HG02798 (cell line): ENCODE results near the gene GAPDH.
"Not testable (repeated sequence)": the region's sequence is repeated elsewhere in the genome, so short reads cannot be mapped to it uniquely, and the experiment has no call there.

Experiments used
- ATAC-seq: cut with Tn5 transposase; IDR thresholded peaks from one replicate; pipeline ENCODE4 v1.9.1; 2021; ENCODE audit warnings: mild to moderate bottlenecking; ENCODE audit not compliant: unreplicated experiment, poor library complexity

The GAPDH gene

DNA sequence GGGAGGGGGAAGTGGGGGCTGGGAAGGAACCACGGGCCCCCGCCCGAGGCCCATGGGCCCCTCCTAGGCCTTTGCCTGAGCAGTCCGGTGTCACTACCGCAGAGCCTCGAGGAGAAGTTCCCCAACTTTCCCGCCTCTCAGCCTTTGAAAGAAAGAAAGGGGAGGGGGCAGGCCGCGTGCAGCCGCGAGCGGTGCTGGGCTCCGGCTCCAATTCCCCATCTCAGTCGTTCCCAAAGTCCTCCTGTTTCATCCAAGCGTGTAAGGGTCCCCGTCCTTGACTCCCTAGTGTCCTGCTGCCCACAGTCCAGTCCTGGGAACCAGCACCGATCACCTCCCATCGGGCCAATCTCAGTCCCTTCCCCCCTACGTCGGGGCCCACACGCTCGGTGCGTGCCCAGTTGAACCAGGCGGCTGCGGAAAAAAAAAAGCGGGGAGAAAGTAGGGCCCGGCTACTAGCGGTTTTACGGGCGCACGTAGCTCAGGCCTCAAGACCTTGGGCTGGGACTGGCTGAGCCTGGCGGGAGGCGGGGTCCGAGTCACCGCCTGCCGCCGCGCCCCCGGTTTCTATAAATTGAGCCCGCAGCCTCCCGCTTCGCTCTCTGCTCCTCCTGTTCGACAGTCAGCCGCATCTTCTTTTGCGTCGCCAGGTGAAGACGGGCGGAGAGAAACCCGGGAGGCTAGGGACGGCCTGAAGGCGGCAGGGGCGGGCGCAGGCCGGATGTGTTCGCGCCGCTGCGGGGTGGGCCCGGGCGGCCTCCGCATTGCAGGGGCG lies at the start of gene GAPDH:
Gene GAPDH, plus strand, starts transcription at position 595 of the 772 bp plus-strand sequence. CDS start 316 bp downstream, outside the sequence.
- peak; percentile 66 for ATAC-seq

DNA sequence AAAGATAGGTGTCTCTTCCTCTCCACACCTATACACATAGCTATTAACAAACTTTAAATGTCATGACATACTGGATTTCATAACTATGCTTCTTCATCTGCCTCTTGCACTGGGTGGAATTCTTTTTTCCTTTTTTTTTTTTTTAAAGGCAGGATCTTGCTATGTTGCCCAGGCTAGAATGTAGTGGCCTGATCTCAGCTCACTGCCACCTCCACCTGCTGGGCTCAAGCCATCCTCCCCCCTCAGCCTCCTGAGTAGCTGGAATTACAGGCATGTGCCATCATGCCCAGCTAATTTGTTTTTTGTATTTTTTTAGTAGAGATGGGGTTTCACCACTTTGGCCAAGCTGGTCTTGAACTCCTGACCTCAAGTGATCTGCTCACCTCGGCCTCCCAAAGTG lies 46.1 kb upstream of the GAPDH start:
- no peak for ATAC-seq

DNA sequence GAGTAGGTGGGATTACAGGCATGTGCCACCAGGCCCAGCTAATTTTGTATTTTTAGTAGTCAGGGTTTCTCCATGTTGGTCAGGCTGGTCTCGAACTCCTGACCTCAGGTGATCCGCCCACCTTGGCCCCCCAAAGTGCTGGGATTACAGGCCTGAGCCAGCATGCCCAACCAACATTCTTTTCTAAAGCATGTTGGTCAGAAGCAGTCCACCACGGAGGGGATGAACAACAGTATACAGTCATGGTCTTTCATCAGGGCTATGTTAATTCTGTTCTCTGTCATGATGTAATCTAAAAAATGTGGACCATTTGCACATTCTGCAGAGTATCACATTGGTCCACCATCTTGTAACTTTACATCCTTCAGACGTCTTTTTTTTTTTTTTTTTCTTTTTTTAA lies 44.9 kb upstream of the GAPDH start:
- ATAC-seq: no peak

DNA sequence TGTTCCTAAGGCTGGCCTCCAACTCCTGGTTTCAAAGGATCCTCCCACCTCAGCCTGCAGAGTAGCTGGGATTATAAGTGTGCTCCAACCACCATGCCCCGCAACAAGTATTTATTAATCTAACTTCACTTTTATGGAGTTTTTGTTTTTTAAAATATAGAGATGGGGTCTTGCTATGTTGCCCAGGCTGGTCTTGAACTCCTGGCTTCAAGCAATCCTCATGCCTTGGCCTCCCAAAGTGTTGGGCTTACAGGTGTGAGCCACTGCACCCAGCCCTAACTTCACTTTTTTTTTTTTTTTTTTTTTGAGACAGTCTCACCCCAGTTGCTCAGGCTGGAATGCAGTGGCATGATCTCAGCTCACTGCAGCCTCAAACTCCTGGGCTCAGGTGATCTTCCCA lies 43.6 kb upstream of the GAPDH start:
- not testable (repeated sequence) for ATAC-seq

DNA sequence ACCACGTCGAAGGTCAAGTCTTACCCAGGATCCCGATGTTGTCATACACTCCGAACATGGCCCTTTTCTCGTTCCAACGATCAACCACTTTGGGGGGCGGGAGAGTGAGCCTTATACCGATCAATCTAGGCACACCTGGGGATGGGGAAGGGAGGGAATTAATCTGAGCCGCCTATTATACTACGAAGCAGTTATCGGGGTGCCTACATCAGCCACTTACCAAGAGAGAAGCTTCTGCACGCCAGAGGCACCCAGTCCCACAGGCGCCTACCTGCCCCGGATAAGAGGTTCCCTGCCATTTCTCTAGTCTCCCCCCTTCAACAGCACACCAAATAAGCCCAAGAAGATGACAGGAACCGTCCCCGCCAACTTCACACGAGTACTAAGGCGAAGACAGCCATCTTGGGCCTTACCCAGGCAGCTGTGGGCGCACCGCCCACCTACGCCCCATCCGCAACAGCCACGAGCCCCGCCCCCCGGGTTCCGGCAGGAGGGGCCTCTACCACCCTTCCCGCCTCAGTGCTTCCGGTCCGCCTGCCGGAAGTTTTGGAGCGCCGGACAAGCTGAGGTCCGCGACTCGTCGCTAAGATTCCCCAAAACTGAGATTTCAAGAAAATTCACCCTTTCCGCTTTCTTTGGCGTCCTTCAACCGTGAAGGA lies 41.4 kb upstream of the GAPDH start, which contains the start of gene MRPL51:
Gene MRPL51, minus strand, starts transcription at position 425 of the 659 bp plus-strand sequence. Its CDS starts 126 bp downstream, at position 299.
- ATAC-seq: peak; percentile 73

DNA sequence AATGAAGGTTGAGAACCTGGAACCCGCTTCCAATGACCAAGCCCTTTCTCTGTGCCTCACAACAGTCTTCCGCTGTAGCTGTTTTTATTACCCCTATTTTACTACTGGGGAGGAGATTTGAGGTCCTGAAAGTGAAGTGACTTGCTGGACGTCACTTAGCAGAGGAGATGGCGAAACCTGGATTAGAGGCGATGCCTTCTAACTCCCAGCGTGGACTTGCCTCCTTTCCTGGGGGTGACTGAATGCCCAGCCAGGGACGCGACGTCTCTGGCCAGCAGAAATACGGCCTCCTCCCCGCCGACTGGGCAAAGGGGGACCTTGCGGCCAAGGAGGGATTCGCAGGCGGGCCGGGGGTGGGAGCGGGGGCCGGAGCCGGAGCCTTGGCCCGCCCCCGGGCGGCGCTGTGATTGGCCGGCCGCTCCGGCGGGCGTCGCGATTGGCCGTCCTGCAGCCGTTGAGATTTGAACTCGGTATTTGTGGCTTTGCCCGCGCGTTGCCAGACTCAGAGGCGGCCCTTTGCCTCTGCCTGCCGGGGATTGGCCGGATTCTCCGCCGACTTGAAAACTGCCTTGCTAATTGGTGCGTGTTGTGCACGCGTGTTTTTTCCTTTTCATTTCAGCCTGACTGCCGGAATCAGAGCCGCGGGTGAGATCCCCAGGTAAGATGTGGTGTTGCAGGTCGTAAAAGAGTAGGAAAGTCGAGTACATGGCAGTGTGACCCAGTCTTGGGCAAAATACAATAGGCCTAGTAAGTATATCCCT lies 40.6 kb upstream of the GAPDH start, which contains the start of gene NCAPD2:
Gene NCAPD2, plus strand, starts transcription at position 606 of the 761 bp plus-strand sequence. CDS start 997 bp downstream, outside the sequence.
- peak; percentile 93 for ATAC-seq

DNA sequence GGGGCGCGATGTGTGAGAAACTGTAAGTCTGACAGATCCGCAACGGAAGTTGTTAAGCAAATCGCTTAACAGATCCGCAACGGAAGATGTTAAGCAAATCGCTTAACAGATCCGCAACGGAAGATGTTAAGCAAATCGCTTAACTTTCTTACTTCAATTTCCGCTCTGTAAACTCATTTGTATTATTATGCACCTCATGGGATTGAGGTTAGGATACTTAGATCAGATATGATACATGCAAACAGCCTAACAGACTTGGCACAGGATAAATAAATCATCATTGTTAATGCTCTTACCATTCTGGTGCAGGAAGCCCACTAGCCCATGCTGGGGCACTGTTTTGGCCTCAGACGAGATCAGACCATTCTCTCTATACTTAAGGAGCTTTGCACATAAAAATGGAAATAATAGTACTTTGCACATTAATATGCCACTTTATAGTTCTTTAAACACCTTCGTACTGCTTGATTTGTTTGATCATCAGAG lies 40.0 kb upstream of the GAPDH start:
- no peak for ATAC-seq

DNA sequence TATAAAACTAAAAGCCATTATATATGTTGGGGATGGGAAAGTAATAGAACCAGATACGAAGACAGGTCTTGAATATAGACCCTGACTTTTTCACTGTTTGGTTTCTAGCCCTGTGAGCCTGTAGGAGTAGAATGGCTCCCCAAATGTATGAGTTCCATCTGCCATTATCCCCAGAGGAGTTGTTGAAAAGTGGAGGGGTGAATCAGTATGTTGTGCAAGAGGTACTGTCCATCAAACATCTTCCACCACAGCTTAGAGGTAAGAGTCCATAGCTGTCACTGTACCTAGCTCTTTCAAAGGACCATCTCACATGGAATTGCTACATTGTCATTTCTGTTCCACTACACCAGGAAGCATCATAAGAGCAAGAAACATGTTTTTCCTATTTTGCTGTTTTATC lies 39.3 kb upstream of the GAPDH start:
- no peak for ATAC-seq

DNA sequence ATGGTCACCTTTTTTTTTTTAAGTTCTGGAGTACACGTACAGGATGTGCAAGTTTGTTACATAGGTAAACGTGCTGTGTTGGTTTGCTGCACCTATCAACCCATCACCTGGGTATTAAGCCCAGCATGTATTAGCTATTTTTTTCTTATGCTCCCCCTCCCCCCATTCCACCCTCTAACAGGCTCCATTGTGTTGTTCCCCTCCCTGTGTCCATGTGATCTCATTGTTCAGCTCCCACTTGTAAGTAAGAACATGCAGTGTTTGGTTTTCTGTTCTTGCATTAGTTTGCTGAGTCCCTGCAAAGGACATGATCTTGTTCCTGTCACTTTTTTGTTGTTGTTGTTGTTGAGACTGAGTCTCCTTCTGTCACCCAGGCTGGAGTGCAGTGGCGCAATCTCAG lies 37.0 kb upstream of the GAPDH start:
- ATAC-seq: not testable (repeated sequence)

DNA sequence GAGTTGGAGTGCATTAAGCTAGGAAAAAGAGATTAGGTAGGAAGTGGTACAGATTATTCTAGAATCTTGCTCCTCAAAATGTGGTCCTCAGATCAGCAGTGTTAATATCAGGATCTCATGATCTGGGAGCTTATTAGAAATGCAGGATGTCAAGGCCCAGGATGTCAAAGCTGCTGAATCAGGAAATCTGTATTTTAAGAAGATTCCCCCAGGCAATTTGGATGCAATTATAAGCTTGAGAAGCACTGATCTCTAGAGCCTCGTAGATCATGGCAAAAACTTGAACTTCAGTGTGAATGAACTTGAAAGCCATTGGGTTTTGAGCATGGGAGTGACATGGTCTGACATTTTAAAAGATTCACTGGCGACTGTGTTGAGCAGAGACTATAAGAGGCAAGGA lies 33.9 kb upstream of the GAPDH start:
- no peak for ATAC-seq

DNA sequence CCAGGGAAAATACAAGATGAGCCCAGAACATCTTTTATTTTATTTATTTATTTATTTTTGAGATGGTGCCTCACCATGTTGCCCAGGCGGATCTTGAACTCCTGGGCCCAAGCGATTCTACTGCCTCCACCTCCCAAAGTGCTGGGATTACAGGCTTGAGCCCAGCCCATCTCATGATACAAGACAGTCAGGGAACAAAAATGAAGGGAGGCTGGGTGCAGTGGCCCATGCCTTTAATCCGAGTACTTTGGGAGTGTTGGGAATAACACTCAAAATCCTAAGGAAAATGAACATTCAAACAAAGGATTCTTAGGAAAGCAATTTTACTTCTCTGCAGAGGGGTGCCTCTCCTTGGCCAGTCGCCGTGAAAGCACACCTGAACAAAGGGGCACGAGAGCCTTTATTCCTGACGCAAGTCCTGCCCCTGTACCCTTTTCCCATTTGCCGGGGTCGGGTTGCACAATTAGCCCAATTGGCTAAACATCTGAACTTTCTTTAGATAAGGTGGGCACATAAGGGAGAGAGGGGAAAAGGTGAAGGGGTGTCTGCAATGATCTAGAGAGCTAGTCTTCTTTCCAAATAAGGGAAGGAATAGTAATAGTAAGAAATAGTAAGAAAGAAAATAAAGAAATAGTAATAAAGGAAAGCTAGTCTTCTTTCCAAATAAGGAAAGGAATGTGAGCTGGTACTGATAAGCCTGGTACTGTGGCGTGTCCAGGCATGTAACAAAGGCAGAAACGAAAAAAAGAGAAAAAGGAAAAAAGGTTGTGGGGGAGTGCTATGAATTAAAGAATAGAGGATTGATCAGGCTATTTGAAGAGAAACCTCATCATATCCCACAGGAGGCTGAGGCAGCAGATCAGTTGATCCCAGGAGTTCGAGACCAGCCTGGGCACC lies 27.0 kb upstream of the GAPDH start:
- no peak for ATAC-seq

DNA sequence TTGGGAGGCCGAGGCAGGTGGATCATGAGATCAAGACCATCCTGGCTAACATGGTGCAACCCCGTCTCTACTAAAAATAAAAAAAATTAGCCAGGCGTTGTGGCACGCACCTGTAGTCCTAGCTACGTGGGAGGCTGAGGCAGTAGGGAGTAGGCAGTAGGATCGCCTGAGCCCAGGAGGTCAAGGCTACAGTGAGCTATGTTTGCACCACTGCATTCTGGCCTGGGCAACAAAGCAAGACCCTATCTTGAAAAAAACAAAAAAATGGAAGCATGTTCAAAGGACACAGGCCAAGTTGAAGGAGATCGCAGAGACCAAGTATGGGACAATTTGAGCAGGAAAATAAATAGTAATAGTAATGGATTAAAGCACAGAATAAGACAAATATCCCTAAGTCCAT lies 26.2 kb upstream of the GAPDH start:
- no peak for ATAC-seq

DNA sequence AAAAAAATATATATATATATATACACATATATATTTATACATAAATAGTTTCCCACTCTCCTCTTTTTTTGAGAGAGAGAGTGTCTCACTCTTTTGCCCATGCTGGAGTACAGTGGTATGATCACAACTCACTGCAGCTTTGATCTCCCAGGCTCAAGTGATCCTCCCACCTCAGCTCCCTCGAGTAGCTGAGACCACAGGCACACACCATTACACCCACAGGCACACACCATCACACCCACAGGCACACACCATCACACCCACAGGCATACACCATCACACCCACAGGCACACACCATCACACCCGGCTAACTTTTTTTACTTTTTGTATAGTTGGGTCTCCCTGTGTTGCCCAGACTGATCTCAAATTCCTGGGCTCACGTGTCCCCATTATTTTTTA lies 14.1 kb upstream of the GAPDH start:
- ATAC-seq: no peak

DNA sequence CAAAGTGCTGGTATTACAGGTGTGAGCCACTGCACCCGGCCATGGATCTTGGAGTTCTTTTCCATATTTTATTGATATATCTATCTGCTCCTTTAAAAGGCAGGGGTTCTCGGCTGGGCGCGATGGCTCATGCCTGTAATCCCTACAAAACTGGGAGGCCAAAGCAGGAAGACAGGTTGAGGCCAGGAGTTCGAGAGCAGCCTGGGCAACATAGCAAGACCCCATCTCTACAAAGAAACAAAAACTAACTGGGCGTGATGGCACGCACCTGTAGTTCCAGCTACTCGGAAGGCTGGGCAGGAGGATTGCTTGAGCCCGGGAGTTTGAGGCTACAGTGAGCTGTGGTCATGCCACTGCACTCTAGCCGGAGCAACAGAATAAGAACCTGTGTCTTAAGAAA lies 12.1 kb upstream of the GAPDH start:
- ATAC-seq: no peak

DNA sequence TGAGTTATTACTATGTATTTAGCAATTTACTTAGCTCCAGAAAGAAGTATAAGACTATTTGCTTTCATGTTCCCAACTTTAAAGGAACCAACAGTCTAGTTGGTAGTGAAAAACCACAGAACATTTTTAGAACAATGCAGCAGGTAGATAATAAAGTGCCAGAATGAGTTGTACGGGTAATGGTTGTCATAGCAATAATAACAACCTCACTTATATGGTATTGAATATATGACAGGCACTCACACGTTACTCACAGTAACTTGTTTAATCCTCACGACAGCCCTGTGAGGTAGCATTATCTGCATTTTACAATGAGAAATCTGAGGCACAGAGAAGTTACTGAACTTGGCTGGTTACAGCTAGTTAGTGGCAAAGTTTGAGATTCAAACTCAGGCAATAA lies 10.6 kb upstream of the GAPDH start:
- no peak for ATAC-seq

DNA sequence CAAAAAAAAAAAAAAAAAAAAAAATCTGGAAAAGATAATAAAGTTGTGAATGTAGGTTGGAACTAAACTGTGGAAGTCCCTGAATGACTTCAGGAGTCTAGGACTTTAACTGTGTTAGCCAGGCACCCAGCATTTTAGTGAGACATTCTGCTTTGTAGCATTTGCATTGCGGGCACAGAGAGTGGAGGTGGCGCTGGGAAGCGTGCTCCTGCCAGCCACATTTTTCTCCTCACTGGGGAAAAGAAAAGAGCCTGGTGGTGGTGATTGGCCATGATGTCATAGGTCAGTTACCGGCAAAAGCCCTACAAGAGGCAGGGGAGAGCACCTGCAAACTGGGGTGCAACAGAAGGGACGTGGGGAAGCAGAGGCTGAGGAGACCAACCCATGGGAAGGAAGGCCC lies 9.7 kb upstream of the GAPDH start:
- no peak for ATAC-seq

DNA sequence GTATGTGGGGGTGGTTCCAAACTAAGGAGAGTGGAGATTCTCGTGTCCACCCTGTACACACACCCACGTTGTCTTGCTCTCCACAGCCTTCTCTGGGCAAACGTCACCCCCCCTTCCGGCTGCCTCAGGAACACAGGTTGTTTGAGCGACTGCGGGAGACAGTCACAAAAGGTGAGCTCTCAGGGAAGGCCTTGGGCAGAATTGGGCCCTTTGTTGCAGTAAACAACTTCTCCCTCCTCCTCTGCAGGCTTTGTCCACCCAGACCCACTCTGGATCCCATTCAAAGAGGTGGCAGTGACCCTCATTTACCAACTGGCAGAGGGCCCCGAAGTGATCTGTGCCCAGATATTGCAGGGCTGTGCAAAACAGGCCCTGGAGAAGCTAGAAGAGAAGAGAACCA lies 8.1 kb upstream of the GAPDH start:
- no peak for ATAC-seq

DNA sequence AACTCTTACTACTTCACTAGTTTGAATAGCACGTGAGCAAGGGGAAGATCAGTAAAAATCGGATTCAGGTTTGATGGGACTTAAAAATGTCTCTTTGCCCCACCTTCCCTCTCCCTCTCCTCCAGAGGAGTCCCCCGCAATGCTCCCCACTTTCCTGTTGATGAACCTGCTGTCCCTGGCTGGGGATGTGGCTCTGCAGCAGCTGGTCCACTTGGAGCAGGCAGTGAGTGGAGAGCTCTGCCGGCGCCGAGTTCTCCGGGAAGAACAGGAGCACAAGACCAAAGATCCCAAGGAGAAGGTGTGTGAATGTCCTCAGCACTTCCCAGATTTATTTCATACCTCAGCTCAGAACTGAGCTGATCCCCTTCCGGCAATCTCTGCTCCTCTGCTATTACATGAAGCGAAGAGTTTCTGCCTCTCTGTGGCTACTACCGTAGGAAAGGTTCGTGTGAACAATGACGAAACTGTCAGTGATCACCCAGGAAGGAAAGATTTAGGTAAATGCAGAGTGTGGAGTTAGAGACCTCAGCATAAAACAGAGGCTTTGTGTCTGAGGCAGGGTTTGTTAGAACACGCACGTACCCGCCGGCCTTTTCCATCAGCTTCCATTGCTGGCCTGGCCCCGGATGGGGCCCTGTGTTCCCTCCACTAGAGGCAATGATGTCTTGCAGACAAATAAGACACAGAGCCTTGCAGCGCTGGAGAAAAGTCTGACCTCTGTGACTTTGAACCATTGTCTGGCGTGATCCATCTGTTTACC lies 7.4 kb upstream of the GAPDH start:
- no peak for ATAC-seq

DNA sequence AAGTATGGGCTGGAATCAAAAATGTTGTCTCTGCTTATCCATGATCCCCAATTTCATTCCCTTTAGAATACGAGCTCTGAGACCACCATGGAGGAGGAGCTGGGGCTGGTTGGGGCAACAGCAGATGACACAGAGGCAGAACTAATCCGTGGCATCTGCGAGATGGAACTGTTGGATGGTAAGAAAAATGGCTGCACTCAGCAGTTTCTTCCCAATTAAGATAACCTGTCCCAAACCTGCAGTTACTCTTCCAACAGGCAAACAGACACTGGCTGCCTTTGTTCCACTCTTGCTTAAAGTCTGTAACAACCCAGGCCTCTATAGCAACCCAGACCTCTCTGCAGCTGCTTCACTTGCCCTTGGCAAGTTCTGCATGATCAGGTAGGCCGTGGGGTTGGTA lies 6.6 kb upstream of the GAPDH start:
- ATAC-seq: no peak
